ENCODE results near the gene TAAR2. TPM values are rescaled to one million over a fixed set of nuclear protein-coding genes. Genes with fewer than 3 reads are reported as not detected.
"Not testable (repeated sequence)": the region's sequence is repeated elsewhere in the genome, so short reads cannot be mapped to it uniquely, and the experiment has no call there.

TAAR2 gene
- total RNA-seq, 1 donor = not detected

DNA sequence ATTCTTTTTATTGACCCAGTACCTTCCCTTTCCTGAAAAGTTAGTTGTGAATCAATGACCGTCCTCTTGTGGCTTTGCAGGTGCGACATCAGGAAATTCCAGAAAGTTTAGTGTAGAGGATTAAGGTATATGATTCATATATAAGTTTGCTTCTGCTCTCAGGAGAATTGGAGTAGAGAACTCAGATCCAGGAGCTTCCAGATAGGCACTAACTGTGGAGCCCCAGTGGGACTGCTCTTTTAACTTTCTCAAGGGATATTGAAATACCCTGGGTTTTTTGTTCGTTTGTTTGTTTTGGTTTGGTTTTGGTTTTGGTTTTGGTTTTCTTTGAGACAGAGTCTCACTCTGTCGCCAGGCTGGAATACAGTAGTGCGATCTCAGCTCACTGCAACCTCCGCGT is 9.5 kb downstream of the TAAR2 start:
- DNase-seq (ENCODE audit: low read depth) = no peak
- TF ChIP-seq, protein P1, sequence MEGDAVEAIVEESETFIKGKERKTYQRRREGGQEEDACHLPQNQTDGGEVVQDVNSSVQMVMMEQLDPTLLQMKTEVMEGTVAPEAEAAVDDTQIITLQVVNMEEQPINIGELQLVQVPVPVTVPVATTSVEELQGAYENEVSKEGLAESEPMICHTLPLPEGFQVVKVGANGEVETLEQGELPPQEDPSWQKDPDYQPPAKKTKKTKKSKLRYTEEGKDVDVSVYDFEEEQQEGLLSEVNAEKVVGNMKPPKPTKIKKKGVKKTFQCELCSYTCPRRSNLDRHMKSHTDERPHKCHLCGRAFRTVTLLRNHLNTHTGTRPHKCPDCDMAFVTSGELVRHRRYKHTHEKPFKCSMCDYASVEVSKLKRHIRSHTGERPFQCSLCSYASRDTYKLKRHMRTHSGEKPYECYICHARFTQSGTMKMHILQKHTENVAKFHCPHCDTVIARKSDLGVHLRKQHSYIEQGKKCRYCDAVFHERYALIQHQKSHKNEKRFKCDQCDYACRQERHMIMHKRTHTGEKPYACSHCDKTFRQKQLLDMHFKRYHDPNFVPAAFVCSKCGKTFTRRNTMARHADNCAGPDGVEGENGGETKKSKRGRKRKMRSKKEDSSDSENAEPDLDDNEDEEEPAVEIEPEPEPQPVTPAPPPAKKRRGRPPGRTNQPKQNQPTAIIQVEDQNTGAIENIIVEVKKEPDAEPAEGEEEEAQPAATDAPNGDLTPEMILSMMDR (IDR thresholded peaks at IDR 0.05; ENCODE audit: insufficient read depth, low read depth, low read length) = no peak
- no peak overlapping the region for H3K4me3 ChIP-seq (ENCODE audit: low read depth, low read length)

DNA sequence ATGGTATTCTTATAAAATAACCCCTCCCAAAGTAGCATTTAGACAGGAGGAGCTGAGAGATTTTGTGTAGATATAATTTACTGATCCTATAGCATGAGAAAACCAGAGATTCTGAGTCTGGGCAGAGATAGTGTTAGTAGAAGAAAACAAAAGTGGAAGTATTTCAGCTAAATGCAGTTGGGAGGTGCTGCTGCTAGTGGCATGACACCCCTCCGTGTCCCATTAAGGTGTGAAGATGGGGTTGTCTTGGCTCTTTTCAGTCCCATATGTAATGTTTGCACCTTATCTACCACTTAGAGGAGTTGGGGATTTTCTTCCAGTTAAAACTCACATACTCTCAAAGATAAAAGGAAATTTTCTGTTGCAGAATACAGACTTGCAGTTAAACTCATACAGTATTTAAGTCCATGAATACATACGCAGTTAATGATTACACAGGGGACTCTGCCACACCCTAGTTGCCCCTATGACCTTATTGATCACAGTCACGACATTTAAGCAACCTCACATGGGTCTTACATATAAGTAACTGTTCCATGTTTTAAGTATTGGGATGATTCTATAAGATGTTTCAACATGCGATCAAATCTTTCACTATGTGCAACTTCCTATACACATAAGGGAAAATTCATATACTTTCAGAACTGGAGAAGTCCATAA is 11.5 kb downstream of the TAAR2 start:
- TF ChIP-seq, protein P1 (IDR thresholded peaks at IDR 0.05; ENCODE audit: insufficient read depth, low read depth, low read length) = no peak
- DNase-seq (ENCODE audit: low read depth) = no peak
- no peak overlapping the region for H3K4me3 ChIP-seq (ENCODE audit: low read depth, low read length)

DNA sequence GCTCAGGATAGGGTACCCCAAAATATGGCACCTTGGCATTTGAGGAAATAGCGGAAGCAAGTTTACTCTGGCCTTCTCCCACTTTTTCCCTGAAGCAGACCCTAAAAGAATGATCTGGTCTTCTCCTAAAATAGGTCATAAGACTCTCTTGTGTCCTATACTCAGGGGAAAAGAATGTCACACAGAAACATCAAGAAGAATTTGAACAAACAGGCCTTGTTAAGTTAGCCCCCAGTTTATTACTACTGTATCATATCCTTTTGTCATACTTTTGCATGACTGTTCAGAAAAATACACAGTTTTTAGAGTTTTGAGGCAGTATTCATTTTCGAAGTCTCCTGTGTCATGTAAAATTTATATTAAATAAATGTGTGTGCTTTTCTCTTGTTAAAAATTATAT is 12.5 kb downstream of the TAAR2 start:
- no peak for DNase-seq (ENCODE audit: low read depth)
- TF ChIP-seq, protein P1 (IDR thresholded peaks at IDR 0.05; ENCODE audit: insufficient read depth, low read depth, low read length) = no peak
- H3K4me3 ChIP-seq (ENCODE audit: low read depth, low read length) = no peak overlapping the region

DNA sequence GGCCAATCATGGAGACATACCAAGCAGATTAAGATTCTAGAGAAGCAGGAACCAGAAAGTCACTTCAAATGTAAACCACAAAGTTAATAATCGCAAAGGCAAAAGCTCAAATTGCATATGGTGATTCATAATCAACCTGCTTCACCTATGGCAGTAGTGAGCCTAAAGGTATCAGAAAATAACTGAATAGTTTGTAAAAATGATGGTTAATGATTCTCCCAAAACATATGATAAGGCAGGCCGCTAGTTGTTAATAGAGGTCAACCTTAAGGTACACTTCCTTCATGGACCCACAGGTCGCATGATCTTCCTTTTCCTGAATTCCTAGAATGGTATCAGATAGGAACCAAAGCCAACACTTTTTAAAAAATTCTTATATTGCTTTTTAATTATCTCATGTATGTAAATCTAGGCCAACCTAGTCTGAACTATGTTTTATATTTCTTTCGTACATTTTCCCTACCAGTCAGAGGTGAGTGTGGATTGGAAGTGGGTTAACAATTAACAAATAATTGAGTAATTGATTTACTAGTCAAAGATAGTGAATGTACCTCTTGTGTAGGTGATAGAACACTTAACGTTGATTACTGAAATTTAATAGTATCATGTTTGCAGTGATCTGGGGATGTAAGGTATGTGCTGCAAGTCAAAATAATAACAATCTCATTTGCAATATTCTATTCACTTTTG is 16.4 kb downstream of the TAAR2 start:
- TF ChIP-seq, protein P1 (IDR thresholded peaks at IDR 0.05; ENCODE audit: insufficient read depth, low read depth, low read length) = no peak
- DNase-seq (ENCODE audit: low read depth) = no peak

DNA sequence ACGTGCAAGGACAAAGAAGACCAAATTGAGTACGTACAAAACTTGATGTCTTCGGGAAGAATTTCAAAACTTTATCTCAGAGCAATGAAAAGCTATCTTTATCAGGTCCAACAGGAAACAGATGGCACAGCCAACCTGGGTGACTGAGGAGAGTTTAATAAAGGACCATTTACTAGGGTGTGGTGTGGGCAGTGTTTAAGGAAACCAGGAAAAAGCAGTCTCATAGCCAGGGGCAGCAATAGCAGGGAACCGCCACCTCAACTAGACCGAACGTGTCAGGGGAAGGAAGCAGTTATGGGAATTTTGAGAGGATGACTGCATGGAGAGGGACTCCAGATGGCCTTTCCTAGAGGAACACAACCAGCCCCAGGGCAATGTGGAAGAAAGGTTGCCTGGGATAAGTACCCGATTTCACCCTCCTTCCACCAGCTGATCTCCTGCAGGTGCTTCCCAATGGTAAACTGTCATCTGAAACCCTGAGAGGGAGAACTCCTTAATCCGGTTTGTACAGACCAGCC is 19.4 kb downstream of the TAAR2 start:
- no peak for DNase-seq (ENCODE audit: low read depth)
- no peak overlapping the region for H3K4me3 ChIP-seq (ENCODE audit: low read depth, low read length)
- TF ChIP-seq, protein P1 (IDR thresholded peaks at IDR 0.05; ENCODE audit: insufficient read depth, low read depth, low read length) = no peak

More for the DNA sequence above, 16.4 kb downstream of the TAAR2 start:
- no peak overlapping the region for H3K4me3 ChIP-seq (ENCODE audit: low read depth, low read length)

DNA sequence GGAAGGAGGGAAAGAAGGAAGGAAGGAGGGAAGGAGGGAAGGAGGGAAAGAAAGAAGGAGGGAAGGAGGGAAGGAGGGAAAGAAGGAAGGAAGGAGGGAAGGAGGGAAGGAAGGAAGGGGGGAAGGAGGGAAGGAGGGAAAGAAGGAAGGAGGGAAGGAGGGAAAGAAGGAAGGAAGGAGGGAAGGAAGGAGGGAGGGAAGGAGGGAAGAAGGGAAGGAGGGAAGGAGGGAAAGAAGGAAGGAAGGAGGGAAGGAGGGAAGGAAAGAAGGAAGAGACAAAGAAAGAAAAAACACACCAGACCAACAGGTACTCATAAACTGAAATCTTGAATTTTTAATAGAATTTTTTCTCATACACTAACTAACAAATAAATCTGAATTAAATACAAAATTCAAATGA is 23.2 kb downstream of the TAAR2 start:
- not testable (repeated sequence) for H3K4me3 ChIP-seq (ENCODE audit: low read depth, low read length); DNase-seq (ENCODE audit: low read depth)

DNA sequence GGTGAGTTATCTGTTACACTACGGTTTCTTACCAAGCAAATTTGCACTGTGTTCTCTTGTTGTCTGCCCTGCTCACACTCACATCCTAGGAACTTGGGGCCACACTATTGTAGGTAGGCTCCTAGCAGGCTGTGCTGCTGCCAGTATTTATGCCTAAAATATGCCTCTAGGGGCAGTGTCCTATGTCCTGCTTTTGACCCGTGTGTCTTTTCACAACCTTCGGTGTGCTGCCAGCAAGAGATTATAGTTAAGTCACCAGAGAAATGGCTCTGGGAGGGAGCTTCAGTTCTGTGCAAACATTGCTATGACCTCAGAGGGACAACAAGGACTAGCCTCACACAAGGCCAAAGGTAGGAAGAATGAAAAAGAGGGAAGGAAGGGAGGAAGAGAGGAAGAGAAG is 25.6 kb downstream of the TAAR2 start:
- DNase-seq (ENCODE audit: low read depth) = no peak
- no peak overlapping the region for H3K4me3 ChIP-seq (ENCODE audit: low read depth, low read length)
- TF ChIP-seq, protein P1 (IDR thresholded peaks at IDR 0.05; ENCODE audit: insufficient read depth, low read depth, low read length) = peak; percentile 32

Measured in fibroblast of villous mesenchyme (primary cell).